Thyroid gland (tissue), 4 donors: ENCODE results near the gene HAO1. TPM values are rescaled to one million over a fixed set of nuclear protein-coding genes. Genes with fewer than 3 reads are reported as not detected.
A peak's percentile ranks its signal among the peaks of the same experiment; 100 is the strongest.

Source experiments
- DNase-seq, 2 donors: peaks; one replicate each; pipeline ENCODE4 v3.0.0-alpha.2; 2019
- H3K27ac ChIP-seq, 3 donors: fragments of 200-600 bp; sonication (generic); 1 replicate in 2 of 3; 2 replicates in 1 of 3; pipeline ENCODE4 v1.5.1; 2016 to 2019; ENCODE audit warnings: mild to moderate bottlenecking in 1 of 3, moderate library complexity in 1 of 3
- H3K27me3 ChIP-seq: fragments of 200-600 bp; sonication (generic); one replicate; pipeline ENCODE4 v1.5.1; 2019
- H3K36me3 ChIP-seq, 2 donors: fragments of 200-600 bp; sonication (generic); one replicate each; pipeline ENCODE4 v1.5.1; 2016 to 2019
- H3K4me1 ChIP-seq, 2 donors: fragments of 200-600 bp; sonication (generic); one replicate each; pipeline ENCODE4 v1.5.1; 2017 to 2019
- H3K4me3 ChIP-seq, 3 donors: fragments of 200-600 bp; sonication (generic); replicated peaks in 1 of 3; 1 replicate in 2 of 3; 2 replicates in 1 of 3; pipeline ENCODE4 v1.5.1; 2016; ENCODE audit warnings: mild to moderate bottlenecking in 1 of 3
- H3K9me3 ChIP-seq: fragments of 200-600 bp; sonication (generic); one replicate; pipeline ENCODE4 v1.5.1; 2017
- CTCF ChIP-seq, 6 experiments: fragments of 200-600 bp in 3 of 6; fragments of 450-650 bp in 3 of 6; sonication (generic) in 3 of 6; IDR thresholded peaks; one replicate each; pipeline ENCODE4 v1.5.1; 2016 to 2019; ENCODE audit warnings: antibody characterized with exemption in 6 of 6, mild to moderate bottlenecking in 2 of 6, inconsistent platforms in 1 of 6, moderate library complexity in 1 of 6
- POLR2A ChIP-seq, 2 donors: fragments of 450-650 bp; IDR thresholded peaks; one replicate each; pipeline ENCODE4 v1.6.1; 2017; ENCODE audit warnings: antibody characterized with exemption in 2 of 2, mild to moderate bottlenecking in 2 of 2, moderate library complexity in 1 of 2
- WGBS, 2 donors: methylation state at CpG; one replicate each; pipeline ENCODE4 v1.1.5; 2017; 5-methylcytosine and 5-hydroxymethylcytosine counted together
- intact Hi-C: fragments of 100-400 bp; cut with DNase I; formaldehyde crosslinking; loops from one replicate; pipeline ENCODE4 v1.15.1; 2023
- total RNA-seq, 4 donors: library from RNA; depleted of rRNA; stranded (reverse); fragments of >200 nt; gene quantifications; one replicate each; pipeline ENCODE4 v1.2.3, GENCODE V29; 2016

HAO1 gene
- total RNA-seq, 4 donors from 2014 or later = not detected

DNA sequence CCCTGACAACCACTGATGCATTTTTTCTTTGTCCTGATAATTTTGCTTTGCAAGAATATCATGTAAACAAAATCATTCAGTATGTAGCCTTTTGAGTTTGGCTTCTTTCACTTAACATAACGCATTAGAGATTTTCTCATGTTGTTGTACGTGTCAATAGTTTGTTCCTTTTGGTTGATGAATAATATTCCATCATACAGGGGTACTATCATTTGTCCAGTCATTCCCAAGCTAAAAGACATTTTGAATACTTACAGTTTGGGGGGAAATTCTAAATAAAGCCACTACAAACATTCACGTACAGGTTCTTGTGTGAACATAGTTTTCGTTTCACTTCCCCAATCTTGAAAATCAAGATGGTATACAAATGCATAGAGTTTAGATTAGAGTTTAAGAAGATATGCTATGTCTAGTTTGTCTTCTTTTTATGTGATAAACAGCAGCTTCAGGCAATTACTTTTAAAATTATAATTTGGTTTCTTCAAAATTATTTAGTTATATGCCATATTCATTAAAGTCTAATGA, 5.2 kb downstream of the HAO1 start:
- intact Hi-C loops = loop anchor here (10.0 kb wide), 1 partner anchor 790 kb away; no protein-coding TSS in a partner anchor
- no peaks in the 10 kb centered on the region for H3K27me3 ChIP-seq

GRCh38 chr20:7933346-7933745, 6.9 kb downstream of the HAO1 start:
- DNase-seq = no peak
- no peaks in the 10 kb centered on the region for H3K9me3 ChIP-seq
- TF ChIP-seq CTCF (IDR thresholded peaks at IDR 0.05) (no peak), POLR2A (IDR thresholded peaks at IDR 0.05) (no peak)
- WGBS, 2 donors = 86% methylated on average over 1 of the region's 1 CpG
- H3K27ac ChIP-seq = no peak overlapping the region
- intact Hi-C loops = loop anchor here (10.0 kb wide), 1 partner anchor 791 kb away; no protein-coding TSS in a partner anchor
- peaks cover 0 to 3% of the 10 kb centered on the region in 2 donors for H3K4me1 ChIP-seq
- no peaks in the 10 kb centered on the region for H3K27me3 ChIP-seq
- H3K4me3 ChIP-seq = no peak overlapping the region
- no peaks in the 10 kb centered on the region for H3K36me3 ChIP-seq

More for the DNA sequence above, 5.2 kb downstream of the HAO1 start:
- TF ChIP-seq CTCF (IDR thresholded peaks at IDR 0.05) = no peak
- TF ChIP-seq POLR2A (IDR thresholded peaks at IDR 0.05) = no peak
- Histone ChIP-seq H3K9me3 (no peaks in the 10 kb centered on the region), H3K36me3 (no peaks in the 10 kb centered on the region), H3K4me1 (peaks cover 0 to 3% of the 10 kb centered on the region in 2 donors), H3K4me3 (no peak overlapping the region), H3K27ac (no peak overlapping the region)
- 87 to 94% methylated on average over 4 of the region's 4 CpGs for WGBS, 2 donors
- DNase-seq = no peak

DNA sequence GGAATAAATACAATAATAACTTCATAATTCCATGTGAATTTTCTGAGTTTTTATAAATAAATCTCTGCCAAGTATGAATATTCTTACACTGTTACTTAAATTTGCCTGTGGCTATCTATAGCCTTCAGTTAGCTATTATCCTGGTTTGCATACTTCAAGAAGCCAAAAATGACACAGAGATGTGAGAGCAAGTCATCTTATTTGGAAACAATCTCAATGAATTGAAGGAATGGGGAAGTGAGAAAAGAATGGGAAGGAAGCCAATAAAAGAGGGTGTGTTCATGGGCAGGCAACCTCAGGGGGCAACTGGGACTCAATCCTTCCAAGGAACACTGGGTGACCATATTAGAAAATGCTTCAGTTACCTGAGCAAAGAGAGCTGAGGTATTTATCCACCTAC, 9.9 kb downstream of the HAO1 start:
- Histone ChIP-seq H3K27ac (no peak overlapping the region), H3K27me3 (no peaks in the 10 kb centered on the region), H3K9me3 (no peaks in the 10 kb centered on the region), H3K4me3 (no peak overlapping the region), H3K4me1 (no peaks in the 10 kb centered on the region), H3K36me3 (no peaks in the 10 kb centered on the region)
- intact Hi-C loops = loop anchor here (10.0 kb wide), 1 partner anchor 794 kb away; no protein-coding TSS in a partner anchor
- TF ChIP-seq CTCF (IDR thresholded peaks at IDR 0.05) (no peak), POLR2A (IDR thresholded peaks at IDR 0.05) (no peak)
- DNase-seq = no peak

- Histone ChIP-seq H3K4me1 (no peaks in the 10 kb centered on the region), H3K27ac (no peak overlapping the region), H3K4me3 (no peak overlapping the region), H3K9me3 (no peaks in the 10 kb centered on the region), H3K36me3 (no peaks in the 10 kb centered on the region), H3K27me3 (no peaks in the 10 kb centered on the region)
- peak in 1 of 2 donors; percentile 9 for DNase-seq
- 16 to 19% methylated on average over 1 of the region's 1 CpG for WGBS, 2 donors
- TF ChIP-seq CTCF (IDR thresholded peaks at IDR 0.05) = peak in 3 of 6 experiments; percentile 30 to 37 (median 35)
- no peak for TF ChIP-seq POLR2A (IDR thresholded peaks at IDR 0.05)
- intact Hi-C loops = no loop called here
These were observed 13.5 kb downstream of the HAO1 start for GRCh38 chr20:7926767-7927166.

GRCh38 chr20:7926323-7926722, 13.9 kb downstream of the HAO1 start:
- intact Hi-C loops = no loop called here
- H3K4me3 ChIP-seq = no peak overlapping the region
- no peaks in the 10 kb centered on the region for H3K36me3 ChIP-seq
- DNase-seq = no peak
- 71 to 72% methylated on average over 3 of the region's 3 CpGs for WGBS, 2 donors
- no peaks in the 10 kb centered on the region for H3K4me1 ChIP-seq
- H3K27ac ChIP-seq = no peak overlapping the region
- H3K27me3 ChIP-seq = no peaks in the 10 kb centered on the region
- TF ChIP-seq POLR2A (IDR thresholded peaks at IDR 0.05) = no peak
- no peak for TF ChIP-seq CTCF (IDR thresholded peaks at IDR 0.05)
- no peaks in the 10 kb centered on the region for H3K9me3 ChIP-seq
